GM13977 (cell line): ENCODE results near the gene POGZ.

ENCODE experiments used
- DNase-seq: peaks from one replicate; pipeline ENCODE4 v3.0.0; 2012; ENCODE audit warnings: low spot score
- in situ Hi-C: fragments of 300-500 bp; cut with MboI; formaldehyde crosslinking; loops from one replicate; pipeline ENCODE4 v1.12.0; 2022; ENCODE audit warnings: low sequenced_read_pairs, low pct_unique_long_range_greater_than_20kb, mixed read lengths, inconsistent platforms; ENCODE audit not compliant: unreplicated experiment
- TF ChIP-seq, protein P1 (sequence below): IDR thresholded peaks from 2 replicates; pipeline ENCODE4 v1.5.1; 2012; ENCODE audit warnings: mild to moderate bottlenecking, control low read depth; ENCODE audit not compliant: insufficient read depth; ENCODE audit errors: extremely low read depth, missing control alignments

The POGZ gene

DNA sequence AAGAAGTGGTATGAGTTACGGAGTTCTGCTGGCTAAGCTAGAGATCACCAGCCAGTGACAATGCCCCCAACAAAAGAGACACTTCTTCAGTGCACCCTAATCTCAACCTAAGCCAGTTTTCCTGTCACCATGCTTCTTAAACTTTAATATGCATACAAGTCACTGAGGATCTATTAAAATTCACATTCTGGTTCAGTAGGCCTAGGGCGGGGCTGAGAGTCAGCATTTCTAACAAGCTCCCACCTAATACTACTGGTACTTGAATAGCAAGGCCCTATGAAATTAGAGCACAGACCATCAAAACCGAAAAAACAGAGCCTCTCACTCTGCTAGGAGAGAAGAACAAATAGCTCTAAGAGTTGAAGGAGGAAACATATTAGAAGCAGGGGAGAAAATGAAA is 52.0 kb downstream of the POGZ start:
- no peak for DNase-seq
- in situ Hi-C loops: no loop called here
- TF ChIP-seq, protein P1, sequence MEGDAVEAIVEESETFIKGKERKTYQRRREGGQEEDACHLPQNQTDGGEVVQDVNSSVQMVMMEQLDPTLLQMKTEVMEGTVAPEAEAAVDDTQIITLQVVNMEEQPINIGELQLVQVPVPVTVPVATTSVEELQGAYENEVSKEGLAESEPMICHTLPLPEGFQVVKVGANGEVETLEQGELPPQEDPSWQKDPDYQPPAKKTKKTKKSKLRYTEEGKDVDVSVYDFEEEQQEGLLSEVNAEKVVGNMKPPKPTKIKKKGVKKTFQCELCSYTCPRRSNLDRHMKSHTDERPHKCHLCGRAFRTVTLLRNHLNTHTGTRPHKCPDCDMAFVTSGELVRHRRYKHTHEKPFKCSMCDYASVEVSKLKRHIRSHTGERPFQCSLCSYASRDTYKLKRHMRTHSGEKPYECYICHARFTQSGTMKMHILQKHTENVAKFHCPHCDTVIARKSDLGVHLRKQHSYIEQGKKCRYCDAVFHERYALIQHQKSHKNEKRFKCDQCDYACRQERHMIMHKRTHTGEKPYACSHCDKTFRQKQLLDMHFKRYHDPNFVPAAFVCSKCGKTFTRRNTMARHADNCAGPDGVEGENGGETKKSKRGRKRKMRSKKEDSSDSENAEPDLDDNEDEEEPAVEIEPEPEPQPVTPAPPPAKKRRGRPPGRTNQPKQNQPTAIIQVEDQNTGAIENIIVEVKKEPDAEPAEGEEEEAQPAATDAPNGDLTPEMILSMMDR: no peak

DNA sequence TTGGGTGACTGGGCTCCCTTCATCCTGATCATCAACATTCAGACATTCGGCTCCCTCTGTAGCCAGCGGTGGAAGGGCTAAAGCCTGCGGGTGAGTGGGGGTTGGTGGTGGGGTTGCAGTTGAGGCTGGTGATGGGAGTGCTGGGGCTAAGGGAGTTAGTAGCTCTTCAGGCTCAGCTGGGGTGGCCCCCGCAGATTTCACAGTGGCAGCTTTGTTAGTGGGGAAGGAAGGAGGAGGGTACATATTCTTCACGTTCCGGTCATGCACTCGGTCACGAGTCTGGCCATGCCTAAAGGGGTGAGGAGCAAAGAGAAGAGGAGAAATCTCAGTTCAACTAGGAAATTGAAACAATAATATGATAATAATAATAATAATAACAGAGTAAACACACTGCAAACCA is 53.1 kb downstream of the POGZ start:
- TF ChIP-seq, protein P1: no peak
- no peak for DNase-seq
- in situ Hi-C loops: no loop called here

DNA sequence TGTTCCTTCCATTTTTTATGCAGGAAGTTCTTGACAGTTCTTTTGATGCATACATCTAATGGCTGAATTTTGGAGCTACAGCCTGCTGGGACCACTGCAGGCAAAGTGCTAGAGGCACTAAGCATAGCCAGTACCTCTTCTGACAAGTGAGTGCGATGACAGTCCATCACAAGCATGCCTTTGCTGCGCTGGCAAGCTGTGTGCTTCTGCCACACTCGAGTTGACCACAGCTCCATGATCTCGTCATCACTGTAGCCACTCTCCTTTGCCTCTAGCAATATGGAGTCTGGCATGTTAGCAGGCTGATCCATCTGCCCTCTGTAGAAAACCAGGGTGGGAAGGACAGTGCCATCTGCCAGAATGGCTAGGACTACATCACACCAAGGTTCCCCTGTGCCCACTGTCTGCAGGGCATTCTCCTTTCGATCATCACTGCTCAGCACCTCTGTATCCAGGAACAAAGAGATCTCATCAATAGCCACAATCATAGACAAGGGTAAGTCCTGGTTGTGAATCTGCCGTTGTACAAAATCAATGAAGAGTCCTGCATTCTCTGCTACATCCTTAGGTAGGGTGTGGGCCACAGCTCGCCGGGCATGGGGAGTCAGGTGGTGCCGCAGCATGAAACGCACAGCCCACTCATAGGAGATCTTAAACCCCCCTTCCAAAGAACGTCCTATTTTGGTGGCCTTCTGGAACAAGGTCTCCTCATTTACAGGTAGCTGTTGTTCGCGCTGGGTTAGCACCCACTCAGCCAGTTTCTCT is 53.9 kb downstream of the POGZ start:
- no peak for DNase-seq
- in situ Hi-C loops: no loop called here

DNA sequence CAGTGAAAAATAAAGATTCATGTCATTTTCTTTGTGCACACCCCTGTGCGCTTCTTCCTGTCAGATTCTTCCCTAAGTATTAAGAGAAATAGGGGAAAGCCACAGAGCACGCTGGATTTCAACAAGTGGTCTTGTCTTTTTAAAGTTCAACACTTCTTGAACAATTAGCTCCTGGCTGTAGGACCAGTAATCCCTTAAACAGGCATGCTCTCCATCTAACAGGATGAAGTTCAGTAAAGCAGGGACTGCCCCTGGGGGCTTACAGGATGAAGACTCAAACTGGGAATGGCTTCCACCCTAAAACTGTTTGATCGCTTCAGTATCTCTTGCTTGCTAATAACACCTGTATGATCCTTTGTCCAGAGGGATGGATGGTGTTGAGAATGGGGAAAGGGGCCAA is 55.7 kb downstream of the POGZ start:
- in situ Hi-C loops: no loop called here
- TF ChIP-seq, protein P1: no peak
- DNase-seq: no peak

More for the DNA sequence above, 53.9 kb downstream of the POGZ start:
- TF ChIP-seq, protein P1: no peak

DNA sequence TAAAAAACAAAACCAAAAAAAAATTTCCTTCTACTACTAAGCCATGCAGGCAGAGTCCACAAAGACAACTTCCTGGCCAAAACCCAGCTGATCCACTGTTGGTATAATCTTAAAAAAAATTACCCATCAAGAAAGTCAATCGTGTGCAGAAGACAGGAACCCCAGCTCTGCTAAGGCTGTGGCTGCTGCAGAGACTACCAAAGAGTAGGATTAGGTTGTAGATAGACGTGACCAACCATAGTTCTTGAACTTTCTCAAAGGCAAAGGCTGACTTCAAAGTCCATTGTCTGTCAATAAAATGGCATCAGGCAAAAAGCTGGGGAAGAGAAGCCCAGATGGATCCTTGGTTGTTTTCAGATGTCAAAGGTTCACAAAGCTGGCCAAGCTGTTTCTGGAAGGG is 56.5 kb downstream of the POGZ start:
- DNase-seq: no peak
- TF ChIP-seq, protein P1: no peak
- in situ Hi-C loops: no loop called here

DNA sequence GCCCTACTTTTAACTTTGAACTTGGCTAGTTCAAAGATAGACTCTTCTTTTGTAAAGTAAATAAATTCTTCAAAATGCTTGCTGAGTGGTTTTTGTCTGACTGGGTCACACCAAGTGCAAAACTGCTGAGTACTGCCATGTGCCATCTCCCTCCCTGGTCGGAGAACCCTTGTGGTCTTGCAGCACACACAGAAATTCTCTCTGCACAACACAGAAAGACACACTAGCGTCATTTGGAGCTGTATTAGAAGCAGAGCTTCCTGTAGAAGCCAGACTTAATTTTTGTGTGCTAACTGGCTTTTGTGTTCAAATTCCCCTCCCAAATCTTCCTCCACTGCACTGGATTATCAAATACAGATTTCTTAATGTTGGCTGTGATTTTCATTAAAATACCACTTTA is 57.4 kb downstream of the POGZ start:
- TF ChIP-seq, protein P1: no peak

More for the DNA sequence above, 57.4 kb downstream of the POGZ start:
- in situ Hi-C loops: no loop called here
- no peak for DNase-seq
